SU-DHL-6 (cell line): ENCODE measurements around the gene FAXDC2.

ENCODE experiments used
- EZH2phosphoT487 ChIP-seq: fragments of 200-600 bp; sonication (generic), shearing (Covaris generic); conservative IDR thresholded peaks from 2 replicates; pipeline ENCODE4 v1.6.1; 2018; ENCODE audit warnings: mild to moderate bottlenecking, antibody characterized with exemption, low read length, moderate library complexity, mixed read lengths
- TF ChIP-seq, protein P1 (sequence below): fragments of 200-600 bp; sonication (generic); IDR thresholded peaks from one replicate; pipeline ENCODE4 v1.5.1; 2017; ENCODE audit warnings: antibody characterized with exemption, mild to moderate bottlenecking, low read length, moderate library complexity; ENCODE audit not compliant: insufficient read depth, poor library complexity, severe bottlenecking

DNA sequence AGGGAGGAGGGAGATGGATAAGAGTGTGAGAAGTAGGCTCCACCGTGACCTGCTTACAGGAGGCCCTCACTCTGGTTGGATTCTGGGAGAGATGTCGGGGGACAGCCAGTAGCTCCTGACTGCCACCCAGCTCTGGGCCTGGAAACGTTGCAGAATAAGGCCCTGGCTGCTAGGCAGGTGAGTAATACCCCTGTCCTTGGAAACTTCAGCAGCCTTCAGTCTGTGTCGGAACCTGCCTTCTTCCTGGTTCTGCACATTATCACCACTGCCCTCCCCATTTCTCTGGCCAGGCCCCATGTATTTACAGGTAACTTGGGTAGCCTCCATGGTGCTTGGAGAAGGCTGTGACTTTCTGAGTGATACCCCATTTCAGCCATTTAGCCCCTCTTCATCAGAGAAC is 26.8 kb downstream of the FAXDC2 start:
- TF ChIP-seq, protein P1, sequence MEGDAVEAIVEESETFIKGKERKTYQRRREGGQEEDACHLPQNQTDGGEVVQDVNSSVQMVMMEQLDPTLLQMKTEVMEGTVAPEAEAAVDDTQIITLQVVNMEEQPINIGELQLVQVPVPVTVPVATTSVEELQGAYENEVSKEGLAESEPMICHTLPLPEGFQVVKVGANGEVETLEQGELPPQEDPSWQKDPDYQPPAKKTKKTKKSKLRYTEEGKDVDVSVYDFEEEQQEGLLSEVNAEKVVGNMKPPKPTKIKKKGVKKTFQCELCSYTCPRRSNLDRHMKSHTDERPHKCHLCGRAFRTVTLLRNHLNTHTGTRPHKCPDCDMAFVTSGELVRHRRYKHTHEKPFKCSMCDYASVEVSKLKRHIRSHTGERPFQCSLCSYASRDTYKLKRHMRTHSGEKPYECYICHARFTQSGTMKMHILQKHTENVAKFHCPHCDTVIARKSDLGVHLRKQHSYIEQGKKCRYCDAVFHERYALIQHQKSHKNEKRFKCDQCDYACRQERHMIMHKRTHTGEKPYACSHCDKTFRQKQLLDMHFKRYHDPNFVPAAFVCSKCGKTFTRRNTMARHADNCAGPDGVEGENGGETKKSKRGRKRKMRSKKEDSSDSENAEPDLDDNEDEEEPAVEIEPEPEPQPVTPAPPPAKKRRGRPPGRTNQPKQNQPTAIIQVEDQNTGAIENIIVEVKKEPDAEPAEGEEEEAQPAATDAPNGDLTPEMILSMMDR: no peak
- no peak for TF ChIP-seq EZH2phosphoT487
